CD14-positive monocyte (primary cell): Measurements from ENCODE around the gene EMD. TPM values are rescaled to one million over a fixed set of nuclear protein-coding genes. Genes with fewer than 3 reads are reported as not detected.

Experiments used
- DNase-seq, 3 donors: peaks; one replicate each; pipeline ENCODE4 v3.0.0-alpha.2; 2011 to 2022
- H2AFZ ChIP-seq: 2 replicates; pipeline ENCODE4 v1.6.0; 2012; ENCODE audit warnings: mild to moderate bottlenecking, low read depth, low read length, inconsistent platforms; ENCODE audit not compliant: insufficient read depth, poor library complexity, severe bottlenecking
- H3K27ac ChIP-seq, 2 donors: 1 replicate in 1 of 2; 2 replicates in 1 of 2; pipeline ENCODE4 v1.5.1; 2012 to 2013; ENCODE audit warnings: low read length in 2 of 2, control low read depth in 1 of 2, inconsistent platforms in 1 of 2, low read depth in 1 of 2, mild to moderate bottlenecking in 1 of 2
- H3K27me3 ChIP-seq, 2 donors: one replicate each; pipeline versions ENCODE4 v1.6.0 to v1.6.1; 2011 to 2013; ENCODE audit warnings: low read length in 2 of 2; ENCODE audit not compliant: control insufficient read depth in 2 of 2, insufficient read depth in 2 of 2
- H3K36me3 ChIP-seq, 2 donors: replicated peaks in 1 of 2; 1 replicate in 1 of 2; 2 replicates in 1 of 2; pipeline versions ENCODE4 v1.5.1 to v1.6.1; 2012 to 2013; ENCODE audit warnings: low read length in 2 of 2, control low read depth in 1 of 2, inconsistent platforms in 1 of 2, mild to moderate bottlenecking in 1 of 2; ENCODE audit not compliant: insufficient read depth in 2 of 2, control insufficient read depth in 1 of 2
- H3K4me1 ChIP-seq, 2 donors: 1 replicate in 1 of 2; 2 replicates in 1 of 2; pipeline versions ENCODE4 v1.5.1 to v1.6.1; 2012 to 2013; ENCODE audit warnings: low read length in 2 of 2, control low read depth in 1 of 2, inconsistent platforms in 1 of 2, mild to moderate bottlenecking in 1 of 2, moderate library complexity in 1 of 2; ENCODE audit not compliant: insufficient read depth in 2 of 2, control insufficient read depth in 1 of 2
- H3K4me2 ChIP-seq: replicated peaks from 2 replicates; pipeline ENCODE3; 2012; ENCODE audit warnings: low read length, moderate library complexity, mild to moderate bottlenecking; ENCODE audit not compliant: poor library complexity, severe bottlenecking; ENCODE audit errors: extremely low read depth
- H3K4me3 ChIP-seq, 3 experiments: fragments of 200-600 bp in 1 of 3; sonication (generic) in 1 of 3; replicated peaks in 1 of 3; 1 replicate in 2 of 3; 2 replicates in 1 of 3; pipeline ENCODE4 v1.5.1; 2011 to 2013; ENCODE audit warnings: low read length in 3 of 3, mild to moderate bottlenecking in 3 of 3, control low read depth in 2 of 3, low read depth in 2 of 3, inconsistent platforms in 1 of 3, moderate library complexity in 1 of 3
- H3K79me2 ChIP-seq: 2 replicates; pipeline ENCODE4 v1.6.0; 2012; ENCODE audit warnings: mild to moderate bottlenecking, control low read depth, inconsistent platforms, low read length, moderate library complexity; ENCODE audit not compliant: insufficient read depth
- H3K9ac ChIP-seq: 2 replicates; pipeline ENCODE4 v1.6.0; 2017; ENCODE audit warnings: low read length, mild to moderate bottlenecking; ENCODE audit not compliant: insufficient read depth, poor library complexity, severe bottlenecking
- H3K9me3 ChIP-seq, 2 donors: replicated peaks in 1 of 2; 1 replicate in 1 of 2; 2 replicates in 1 of 2; pipeline versions ENCODE4 v1.5.1 to v1.6.1; 2012 to 2013; ENCODE audit warnings: low read length in 2 of 2, control low read depth in 1 of 2; ENCODE audit not compliant: control insufficient read depth in 1 of 2, insufficient read depth in 1 of 2
- H4K20me1 ChIP-seq: 2 replicates; pipeline ENCODE4 v1.6.0; 2012; ENCODE audit warnings: mild to moderate bottlenecking, low read length, control low read depth, moderate library complexity; ENCODE audit not compliant: insufficient read depth
- H3K27ac Mint-ChIP-seq, 7 donors: one replicate each; pipeline ENCODE4 v1.8.0; 2020; ENCODE audit warnings: mild to moderate bottlenecking in 7 of 7, mixed read lengths in 7 of 7, moderate library complexity in 6 of 7, inconsistent platforms in 2 of 7
- H3K27me3 Mint-ChIP-seq, 3 donors: one replicate each; pipeline ENCODE4 v1.8.0; 2021 to 2022; ENCODE audit warnings: low read depth in 3 of 3, mild to moderate bottlenecking in 3 of 3, mixed read lengths in 3 of 3, moderate library complexity in 3 of 3, inconsistent platforms in 1 of 3
- H3K36me3 Mint-ChIP-seq, 2 donors: one replicate each; pipeline ENCODE4 v1.8.0; 2020; ENCODE audit warnings: mixed read lengths in 2 of 2, inconsistent platforms in 1 of 2, mild to moderate bottlenecking in 1 of 2
- H3K4me1 Mint-ChIP-seq: one replicate; pipeline ENCODE4 v1.8.0; 2020; ENCODE audit warnings: mild to moderate bottlenecking, mixed read lengths
- H3K4me3 Mint-ChIP-seq, 2 donors: one replicate each; pipeline ENCODE4 v1.8.0; 2020; ENCODE audit warnings: mild to moderate bottlenecking in 2 of 2, mixed read lengths in 2 of 2, moderate library complexity in 1 of 2
- H3K9me3 Mint-ChIP-seq, 7 donors: one replicate each; pipeline ENCODE4 v1.8.0; 2020 to 2022; ENCODE audit warnings: mixed read lengths in 7 of 7, mild to moderate bottlenecking in 6 of 7, moderate library complexity in 6 of 7, inconsistent platforms in 2 of 7
- CTCF ChIP-seq: fragments of 200-600 bp; IDR thresholded peaks from one replicate; pipeline ENCODE4 v1.8.0; 2022; ENCODE audit warnings: antibody characterized with exemption, mild to moderate bottlenecking
- WGBS: methylation state at CpG from one replicate; pipeline ENCODE4 v1.1.5; 2013; ENCODE audit warnings: missing lambda C conversion rate; ENCODE audit not compliant: insufficient coverage; 5-methylcytosine and 5-hydroxymethylcytosine counted together
- intact Hi-C, 2 donors: fragments of 100-400 bp; cut with micrococcal nuclease; formaldehyde crosslinking; loops; one replicate each; pipeline versions ENCODE4 v1.15.0 to v1.15.1; 2023
- polyA plus RNA-seq, 3 donors: library from polyadenylated mRNA; depleted of rRNA in 1 of 3; unstranded in 2 of 3; stranded (reverse) in 1 of 3; fragments of 300-500 nt in 2 of 3; fragments of >200 nt in 1 of 3; fragmentation: Illumina TruSeq in 2 of 3; gene quantifications; 1 replicate in 2 of 3; 2 replicates in 1 of 3; pipeline ENCODE4 v1.2.3, GENCODE V29; 2012 to 2021

EMD gene
- polyA plus RNA-seq, 3 donors: 14.0 to 126 (median 17.6) TPM

GRCh38 chrX:154365997-154366665, 13.0 kb upstream of the EMD start:
- 96% methylated on average over 17 of the region's 32 CpGs for WGBS
- intact Hi-C loops: no loop called here
- Histone ChIP-seq H3K36me3 (peaks cover 66 to 69% of the 10 kb centered on the region in 2 donors), H3K79me2 (peaks cover 89% of the 10 kb centered on the region), H3K9me3 (no peaks in the 10 kb centered on the region), H2AFZ (no peak overlapping the region), H3K4me3 (no peak overlapping the region), H3K4me2 (no peak overlapping the region), H3K27ac (peak overlapping the region; percentile 95 to 100), H3K4me1 (peaks cover 21 to 32% of the 10 kb centered on the region in 2 donors), H3K27me3 (no peaks in the 10 kb centered on the region), H3K9ac (no peak overlapping the region), H4K20me1 (peaks cover 86% of the 10 kb centered on the region)
- Mint-ChIP-seq H3K36me3 (peaks cover 36 to 72% of the 10 kb centered on the region in 2 donors), H3K27ac (peak overlapping the region in 6 of 7 donors; percentile 42 to 89 (median 70)), H3K27me3 (peaks cover 0 to 7% (median 0%) of the 10 kb centered on the region in 3 donors), H3K4me3 (no peak overlapping the region), H3K4me1 (peaks cover 8% of the 10 kb centered on the region), H3K9me3 (peaks cover 0 to 12% (median 2%) of the 10 kb centered on the region in 7 donors)
- no peak for TF ChIP-seq CTCF
- DNase-seq: no peak

GRCh38 chrX:154366666-154367055, 12.4 kb upstream of the EMD start:
- DNase-seq: no peak
- Mint-ChIP-seq H3K4me1 (peaks cover 8% of the 10 kb centered on the region), H3K4me3 (no peak overlapping the region), H3K9me3 (peaks cover 0 to 12% (median 2%) of the 10 kb centered on the region in 7 donors), H3K27me3 (peaks cover 0 to 7% (median 0%) of the 10 kb centered on the region in 3 donors), H3K27ac (peak overlapping the region in 6 of 7 donors; percentile 66 to 89 (median 80)), H3K36me3 (peaks cover 32 to 66% of the 10 kb centered on the region in 2 donors)
- H3K79me2 ChIP-seq: peaks cover 87% of the 10 kb centered on the region
- H3K9me3 ChIP-seq: no peaks in the 10 kb centered on the region
- intact Hi-C loops: no loop called here
- 52% methylated on average over 4 of the region's 11 CpGs for WGBS
- H3K4me1 ChIP-seq: peaks cover 21 to 33% of the 10 kb centered on the region in 2 donors
- peak overlapping the region; percentile 95 to 100 for H3K27ac ChIP-seq
- no peak overlapping the region for H3K4me3 ChIP-seq
- no peak overlapping the region for H3K9ac ChIP-seq
- H2AFZ ChIP-seq: no peak overlapping the region
- no peaks in the 10 kb centered on the region for H3K27me3 ChIP-seq
- H4K20me1 ChIP-seq: peaks cover 81% of the 10 kb centered on the region
- peaks cover 60 to 63% of the 10 kb centered on the region in 2 donors for H3K36me3 ChIP-seq
- H3K4me2 ChIP-seq: no peak overlapping the region
- TF ChIP-seq CTCF: no peak
